Measurements from ENCODE around the gene RFX2. TPM values are rescaled to one million over a fixed set of nuclear protein-coding genes. Genes with fewer than 3 reads are reported as not detected.
"Not testable (repeated sequence)": the region's sequence is repeated elsewhere in the genome, so short reads cannot be mapped to it uniquely, and the experiment has no call there.

RFX2 gene
- total RNA-seq, 2 donors from 2014 or later: 20.7 to 21.7 TPM

DNA sequence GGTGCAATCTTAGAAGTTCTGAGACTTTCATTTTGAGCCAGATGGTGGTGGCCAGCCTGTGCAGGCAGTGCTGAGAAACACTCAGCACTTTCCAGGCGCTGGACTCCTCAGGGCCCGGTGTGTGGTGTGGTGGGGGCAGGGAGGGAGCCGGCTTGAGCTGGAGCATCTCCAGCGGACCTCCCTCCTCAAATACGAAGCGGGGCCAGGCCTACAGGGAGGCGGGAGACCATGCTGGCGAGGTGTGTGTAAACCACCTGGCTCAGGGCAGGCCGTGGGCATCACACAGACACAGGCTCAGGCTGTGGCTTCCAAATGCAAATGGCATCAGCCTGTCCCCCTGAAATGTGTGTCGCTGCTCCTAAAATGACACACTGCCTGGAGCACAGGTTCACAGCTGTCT lies 99.1 kb downstream of the RFX2 start:
- intact Hi-C loops (cut with DNase I): no loop called here

DNA sequence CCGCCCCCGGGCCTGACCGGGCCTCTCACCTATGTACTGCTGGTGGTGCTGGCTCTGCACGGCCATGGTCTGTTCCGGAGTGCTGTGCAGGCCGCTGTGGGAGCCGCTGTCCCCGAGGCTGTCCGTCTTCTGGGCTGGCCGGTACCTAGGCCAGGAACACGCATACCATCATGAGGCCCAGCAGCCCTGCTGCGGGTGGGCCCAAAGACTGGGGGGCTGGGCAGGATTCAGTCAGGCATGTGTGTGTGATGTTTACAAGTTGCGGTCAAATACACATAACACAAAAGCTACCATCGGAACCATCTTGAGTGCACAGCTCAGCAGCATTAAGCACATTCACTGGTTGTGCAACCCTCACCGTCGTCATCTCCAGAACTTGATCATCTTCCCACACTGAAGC lies 100.2 kb downstream of the RFX2 start:
- intact Hi-C loops (cut with DNase I): no loop called here
- peak; percentile 50 for DNase-seq (ENCODE audit: low spot score)

More for the DNA sequence above, 99.1 kb downstream of the RFX2 start:
- DNase-seq (ENCODE audit: low spot score): peak; percentile 66

DNA sequence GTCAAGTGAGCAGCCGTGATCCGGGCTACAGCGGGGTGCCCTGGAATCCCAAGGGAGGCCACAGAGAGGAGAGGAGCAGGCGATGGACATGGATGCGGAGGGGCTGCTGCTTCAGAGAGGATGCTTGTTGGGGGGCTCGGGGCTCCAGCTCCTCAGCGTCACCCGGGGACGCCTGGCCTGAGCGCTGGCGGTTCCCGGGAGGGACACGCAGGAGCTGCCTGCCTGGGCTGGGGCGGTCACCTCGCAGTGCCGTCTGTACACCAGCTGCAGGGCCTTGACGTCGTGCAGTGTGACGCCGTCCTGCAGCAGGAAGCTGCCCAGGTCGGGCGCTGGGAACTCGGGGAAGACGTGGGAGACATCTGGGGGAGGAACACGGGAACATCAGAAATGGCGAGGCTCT lies 102.4 kb downstream of the RFX2 start:
- intact Hi-C loops (cut with DNase I): no loop called here
- no peak for DNase-seq (ENCODE audit: low spot score)

DNA sequence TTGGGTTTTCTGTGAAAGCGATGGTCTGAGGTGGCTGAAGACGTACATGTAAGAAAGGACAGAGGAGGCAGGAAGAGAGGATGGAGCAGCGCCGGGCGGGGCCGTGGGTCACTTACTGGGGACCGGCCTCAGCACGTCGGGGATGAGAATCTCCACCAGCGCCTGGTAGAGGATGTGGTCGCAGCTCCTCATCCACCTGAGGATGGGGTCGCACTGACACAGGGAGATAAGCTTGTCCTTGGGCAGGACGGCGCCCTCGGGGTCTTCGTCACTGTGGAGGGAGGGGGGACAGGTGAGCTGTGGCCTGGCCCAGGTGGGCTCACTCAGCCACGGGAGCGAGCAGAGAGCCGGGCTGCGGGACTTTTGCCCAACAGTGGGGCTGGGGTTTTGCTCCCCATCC lies 103.4 kb downstream of the RFX2 start:
- DNase-seq (ENCODE audit: low spot score): no peak

DNA sequence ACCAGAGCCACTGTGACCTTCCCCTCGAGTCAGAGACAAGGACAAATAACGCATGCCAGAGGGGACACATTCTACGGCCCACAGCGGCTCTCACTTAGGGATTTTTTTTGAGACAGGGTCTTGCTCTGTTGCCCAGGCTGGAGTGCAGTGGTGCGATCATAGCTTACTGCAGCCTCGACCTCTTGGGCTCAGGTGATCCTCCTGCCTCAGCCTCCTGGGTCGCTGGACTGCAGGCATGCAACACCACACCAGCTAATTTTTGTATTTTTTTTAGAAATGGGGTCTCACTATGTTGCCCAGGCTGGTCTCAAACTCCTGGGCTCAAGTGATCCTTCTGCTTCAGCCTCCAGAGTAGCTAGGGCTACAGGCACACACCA lies 104.2 kb downstream of the RFX2 start:
- intact Hi-C loops (cut with DNase I); DNase-seq (ENCODE audit: low spot score): not testable (repeated sequence)

More for the DNA sequence above, 103.4 kb downstream of the RFX2 start:
- intact Hi-C loops (cut with DNase I): no loop called here

DNA sequence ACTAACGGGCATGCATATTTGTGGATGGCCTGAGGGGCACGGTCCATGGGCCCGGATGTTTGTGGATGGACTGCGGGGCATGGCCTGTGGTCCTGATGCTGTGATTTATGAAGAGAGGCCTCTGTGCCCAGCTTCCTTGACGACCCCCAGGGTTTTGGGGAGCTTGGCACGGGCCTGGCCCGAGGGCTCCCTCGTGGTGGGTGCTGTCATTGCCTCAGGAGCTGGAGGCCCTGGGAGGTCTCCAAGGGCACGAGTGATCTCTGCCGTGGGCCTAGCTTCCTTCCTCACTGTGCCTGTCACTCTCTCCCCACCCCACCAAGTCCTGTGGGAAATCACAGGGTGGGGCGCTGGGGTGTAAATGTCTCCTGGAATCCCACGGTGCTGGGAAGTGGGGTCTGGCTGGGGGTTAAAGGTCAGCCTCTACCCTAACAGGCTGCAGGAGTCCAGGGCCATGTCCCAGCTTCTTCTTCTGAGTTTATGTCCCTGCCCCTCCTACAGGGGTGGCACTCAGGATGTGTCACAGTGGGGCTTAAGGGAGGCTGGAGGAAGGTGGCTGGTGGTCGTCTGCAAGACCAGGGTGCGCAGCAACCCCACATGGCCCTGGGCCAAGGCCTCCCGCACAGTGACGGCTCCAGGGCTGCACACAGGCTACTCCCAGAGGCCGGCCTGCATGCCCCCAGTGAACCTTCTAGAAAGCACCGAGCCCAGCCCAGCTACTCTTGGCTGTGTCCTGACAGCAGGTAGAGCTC lies 104.8 kb downstream of the RFX2 start:
- no peak for DNase-seq (ENCODE audit: low spot score)
- intact Hi-C loops (cut with DNase I): no loop called here

DNA sequence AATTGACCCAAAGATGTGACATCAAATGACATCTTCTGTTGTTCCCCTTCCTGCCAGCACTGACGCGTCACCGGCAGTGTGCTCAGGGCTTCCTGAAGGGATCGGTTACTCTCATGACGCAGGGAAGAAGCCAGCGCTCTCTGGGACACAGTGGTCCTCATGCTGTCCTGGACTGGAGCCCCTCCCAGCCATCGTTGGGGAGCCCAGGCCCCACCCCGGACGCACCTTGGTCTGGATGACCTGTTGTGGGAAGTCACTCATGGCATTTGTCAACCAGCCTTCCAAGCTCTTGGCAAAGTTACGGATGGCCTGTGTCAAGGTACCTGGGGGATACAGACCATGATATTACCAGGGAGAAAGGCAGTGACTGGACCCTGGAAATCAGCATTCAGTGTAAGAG lies 106.3 kb downstream of the RFX2 start:
- intact Hi-C loops (cut with DNase I): no loop called here
- DNase-seq (ENCODE audit: low spot score): no peak

DNA sequence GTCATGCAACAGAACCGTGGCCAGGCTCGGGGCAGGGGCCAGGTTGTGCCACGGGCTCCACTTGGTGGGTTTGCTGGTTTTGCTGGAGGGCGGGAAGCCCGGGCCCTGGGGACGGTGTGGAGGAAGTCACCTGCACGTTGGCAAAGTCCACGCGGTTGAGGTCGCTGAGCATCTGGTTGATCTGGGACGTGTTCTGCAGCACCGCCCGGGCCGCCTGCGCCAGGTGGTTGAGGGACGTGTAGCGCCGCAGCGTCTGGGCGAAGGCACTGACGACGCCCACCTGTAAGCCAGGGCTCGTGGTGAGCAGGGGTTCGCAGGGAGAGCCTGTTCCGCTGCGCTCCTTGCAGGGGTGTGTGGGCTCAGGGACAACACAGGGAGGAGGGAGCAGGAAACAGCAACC lies 107.7 kb downstream of the RFX2 start:
- DNase-seq (ENCODE audit: low spot score): no peak
- intact Hi-C loops (cut with DNase I): no loop called here

DNA sequence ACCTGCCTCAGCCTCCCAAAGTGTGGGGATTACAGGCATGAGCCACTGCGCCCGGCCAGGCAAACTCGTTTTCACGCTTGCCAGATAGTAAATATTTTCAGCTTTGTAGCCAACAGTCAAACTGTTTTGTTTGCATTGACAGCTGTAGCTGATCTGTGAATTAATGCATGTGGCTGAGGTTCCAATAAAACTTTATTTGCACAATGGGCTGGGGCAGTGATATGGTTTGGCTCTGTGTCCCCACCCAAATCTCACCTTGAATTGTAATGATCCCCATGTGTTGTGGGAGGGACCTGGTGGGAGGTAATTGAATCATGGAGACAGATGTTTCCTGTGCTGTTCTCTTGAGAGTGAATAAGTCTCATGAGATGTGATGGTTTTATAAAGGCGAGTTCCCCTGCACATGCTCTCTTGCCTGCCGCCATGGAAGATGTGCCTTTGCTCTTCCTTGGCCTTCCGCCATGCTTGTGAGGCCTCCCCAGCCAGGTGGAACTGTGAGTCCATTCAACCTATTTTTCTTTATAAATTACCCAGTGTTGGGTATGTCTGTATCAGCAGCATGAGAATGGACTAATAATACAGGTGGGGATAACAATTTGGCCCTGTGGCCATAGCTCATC lies 110.0 kb downstream of the RFX2 start:
- intact Hi-C loops (cut with DNase I): no loop called here
- DNase-seq (ENCODE audit: low spot score): no peak

DNA sequence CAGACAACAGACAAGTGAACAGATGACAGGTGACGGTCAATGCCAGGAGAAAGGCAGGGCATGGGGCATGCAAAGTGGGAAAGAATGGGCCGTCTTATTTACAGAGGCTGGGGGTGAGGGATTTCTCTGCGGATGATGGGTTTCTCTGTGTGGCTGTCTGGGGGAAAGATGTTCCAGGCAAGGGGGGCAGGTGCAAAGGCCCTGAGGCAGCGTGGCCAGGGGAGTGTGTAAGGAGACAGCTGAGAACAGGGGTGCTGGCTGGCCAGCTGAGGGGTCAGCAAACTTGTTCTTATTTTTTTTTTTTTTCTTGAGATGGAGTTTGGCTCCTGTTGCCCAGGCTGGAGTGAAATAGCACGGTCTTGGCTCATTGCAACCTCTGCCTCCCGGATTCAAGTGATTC lies 110.6 kb downstream of the RFX2 start:
- no peak for DNase-seq (ENCODE audit: low spot score)
- intact Hi-C loops (cut with DNase I): no loop called here

DNA sequence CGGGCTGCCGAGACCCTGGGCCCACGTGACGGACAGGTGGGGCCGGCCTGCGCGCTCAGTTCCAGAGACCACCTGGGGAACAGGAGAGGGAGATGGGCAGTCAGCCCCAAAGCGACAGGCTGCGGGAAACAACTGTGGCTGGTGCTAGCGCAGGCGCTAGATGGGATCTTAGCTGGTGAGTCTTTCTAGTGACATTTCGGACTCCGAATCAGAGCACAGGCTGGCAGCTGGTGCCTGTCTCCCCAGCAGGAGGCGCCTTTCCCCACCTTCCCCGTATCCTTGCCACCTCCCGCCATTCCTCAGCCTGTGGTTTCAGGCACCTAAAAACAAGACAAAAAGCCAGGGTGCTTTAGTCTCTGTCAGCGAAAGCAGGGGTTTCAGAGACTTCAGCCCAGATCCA lies 112.9 kb downstream of the RFX2 start:
- no peak for DNase-seq (ENCODE audit: low spot score)
- intact Hi-C loops (cut with DNase I): no loop called here

DNA sequence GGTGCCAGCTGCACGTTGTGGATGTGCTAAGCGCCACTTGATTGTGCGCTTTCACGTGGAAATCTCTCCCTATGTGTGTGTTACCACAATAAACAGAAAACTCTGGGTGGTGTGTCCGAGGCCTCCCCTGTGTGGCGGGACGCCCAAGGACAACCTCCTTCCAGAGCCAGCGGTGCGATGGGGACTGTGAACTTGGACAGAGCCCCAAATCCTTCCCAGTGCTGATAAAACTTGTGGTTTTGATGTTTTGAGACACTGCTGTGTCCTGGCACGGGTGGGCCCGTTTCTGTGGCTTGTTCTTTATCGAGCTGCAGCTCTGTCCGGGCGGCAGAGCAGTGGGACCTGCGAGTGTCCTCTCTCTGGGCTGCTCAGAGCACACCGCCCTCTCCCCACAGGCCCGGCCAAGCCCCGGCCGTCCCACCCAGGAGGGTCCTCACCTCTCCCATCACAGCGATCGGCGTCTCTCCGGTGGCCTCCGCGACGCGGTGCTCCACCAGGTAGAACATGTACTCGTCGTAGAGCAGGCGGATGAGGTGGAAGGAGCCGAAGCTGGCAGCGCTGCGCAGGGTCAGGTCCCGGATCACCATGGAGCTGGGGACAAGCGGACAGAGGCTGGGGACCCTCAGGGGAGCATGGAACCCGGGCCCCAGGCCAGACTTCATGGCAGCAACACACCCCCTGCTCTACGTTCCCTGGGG lies 113.5 kb downstream of the RFX2 start:
- intact Hi-C loops (cut with DNase I): no loop called here
- no peak for DNase-seq (ENCODE audit: low spot score)

DNA sequence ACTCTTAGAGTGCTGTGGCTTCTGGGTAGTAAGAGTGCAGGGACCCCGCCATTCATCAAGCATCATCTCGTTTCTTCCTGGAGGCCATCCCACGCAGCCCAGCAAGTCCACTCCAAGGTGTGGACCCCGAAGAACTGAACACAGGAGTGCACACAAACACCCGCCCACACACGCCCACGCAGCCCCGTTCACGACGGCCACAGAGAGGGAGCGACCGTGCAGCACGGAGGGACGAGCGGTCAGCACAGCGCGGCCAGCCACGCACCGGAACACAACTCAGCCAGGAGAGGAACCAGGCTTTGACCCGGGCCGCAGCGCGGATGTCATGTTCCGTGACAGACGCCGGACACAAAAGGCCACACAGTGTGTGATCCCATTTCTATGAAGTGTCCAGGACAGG lies 114.2 kb downstream of the RFX2 start:
- intact Hi-C loops (cut with DNase I): no loop called here
- no peak for DNase-seq (ENCODE audit: low spot score)

DNA sequence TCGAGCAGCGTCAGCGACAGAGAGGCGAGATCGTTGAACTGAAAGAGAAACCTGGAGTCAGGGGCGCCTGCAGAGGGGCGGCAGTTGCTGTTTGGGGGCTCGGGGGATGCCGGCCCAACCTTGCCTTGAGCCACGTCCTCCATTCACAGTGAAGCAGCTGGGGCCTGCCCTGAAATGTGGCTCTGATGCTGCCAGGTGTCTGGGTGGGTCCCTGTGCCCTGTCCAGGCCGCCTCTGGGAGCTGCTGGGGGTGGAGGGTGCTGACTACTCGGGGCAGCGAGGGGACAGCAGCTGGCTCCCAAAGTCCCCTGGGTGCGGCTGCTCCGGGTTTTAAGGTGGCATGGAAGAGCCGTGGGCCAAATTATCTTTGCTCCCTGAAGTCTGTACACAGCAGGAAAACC lies 114.7 kb downstream of the RFX2 start:
- DNase-seq (ENCODE audit: low spot score): no peak
- intact Hi-C loops (cut with DNase I): no loop called here

DNA sequence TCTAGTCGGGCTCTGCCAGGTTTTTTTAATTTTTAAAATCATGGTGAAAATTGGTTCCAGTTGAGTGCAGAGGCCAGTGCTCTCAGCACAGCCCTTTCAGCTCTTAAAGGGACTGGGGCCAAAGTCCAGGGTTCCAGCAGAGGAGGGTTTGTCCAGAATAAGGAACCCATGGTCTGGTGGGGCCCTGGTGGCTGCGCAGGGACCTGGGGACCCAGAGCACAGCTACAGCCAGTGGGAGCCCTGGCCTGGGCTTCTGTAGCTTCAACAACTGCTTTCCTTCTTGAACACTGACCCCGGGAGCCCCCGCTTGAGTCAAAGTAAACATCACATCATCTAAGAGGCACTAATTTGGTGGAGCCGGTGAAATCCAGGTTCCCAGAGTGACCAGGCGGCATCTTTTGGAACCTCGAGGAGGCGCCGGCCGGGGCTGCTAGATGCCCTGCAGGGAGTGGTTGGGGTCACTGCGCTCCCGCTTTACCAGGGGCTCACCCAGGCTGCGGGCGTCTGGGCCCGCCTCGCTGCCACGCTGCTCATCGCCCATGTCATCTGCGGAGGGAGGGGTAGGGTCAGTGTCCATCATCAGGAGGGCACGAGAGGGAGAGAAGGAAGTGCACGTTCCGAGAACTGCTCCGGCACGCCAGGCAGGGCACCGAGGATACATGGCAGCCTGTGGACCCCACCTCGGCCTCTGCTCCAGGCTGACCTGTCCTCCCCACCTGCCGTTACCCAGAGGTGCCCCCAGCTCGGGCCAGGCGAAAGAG lies 115.7 kb downstream of the RFX2 start:
- intact Hi-C loops (cut with DNase I): no loop called here
- no peak for DNase-seq (ENCODE audit: low spot score)

DNA sequence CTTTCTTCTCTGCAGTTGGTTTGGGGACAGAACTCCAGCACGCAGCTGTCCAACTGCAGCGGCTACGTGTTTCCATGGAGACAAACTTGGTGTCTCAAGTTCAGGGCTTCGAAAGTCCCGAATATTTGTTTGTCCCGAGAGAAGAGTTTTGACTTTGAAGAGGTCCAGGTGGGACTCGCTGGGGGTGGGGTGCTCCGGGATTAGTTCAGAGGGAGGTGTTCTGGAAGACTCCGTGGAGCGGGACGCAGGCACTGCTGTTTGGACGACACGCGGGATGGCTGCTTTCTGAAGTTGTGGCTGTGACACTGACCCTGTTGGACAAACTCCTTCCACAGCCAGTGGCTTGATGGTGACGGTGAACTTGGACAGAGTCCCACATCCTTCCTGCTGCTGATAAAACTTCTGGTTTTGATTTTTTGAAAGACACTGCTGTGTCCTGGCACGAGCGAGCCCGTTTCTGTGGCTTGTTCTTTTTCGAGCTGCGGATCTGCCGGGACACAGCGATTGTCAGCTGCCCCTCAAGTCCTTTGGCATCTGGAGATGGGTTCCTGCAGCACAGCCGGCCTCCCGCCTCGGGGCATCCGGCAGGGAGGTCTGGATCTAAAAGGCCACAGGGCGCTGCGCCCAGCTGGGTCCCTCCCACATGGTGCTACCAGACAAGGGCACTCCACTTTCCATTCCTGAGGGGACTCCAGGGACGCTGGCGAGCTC lies 116.5 kb downstream of the RFX2 start:
- no peak for DNase-seq (ENCODE audit: low spot score)
- intact Hi-C loops (cut with DNase I): no loop called here

DNA sequence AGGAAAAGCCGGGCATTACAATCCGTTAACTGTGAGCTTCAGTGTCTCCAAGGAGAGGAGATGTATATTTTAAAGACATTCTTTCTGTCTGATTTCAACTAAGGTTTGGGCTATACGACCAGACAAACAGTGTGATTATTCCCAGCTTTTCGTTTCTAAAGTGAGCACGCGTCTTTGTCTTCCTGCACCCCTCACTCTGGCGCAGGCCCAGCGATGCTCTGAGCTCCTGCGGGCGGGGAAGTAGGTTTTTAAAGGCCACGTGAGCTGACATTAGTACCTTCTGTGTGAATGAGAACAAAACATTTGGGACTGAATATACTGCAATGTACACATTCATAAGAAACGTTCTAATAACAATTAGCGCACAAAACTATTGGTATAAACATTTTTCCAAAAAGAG lies 117.1 kb downstream of the RFX2 start:
- DNase-seq (ENCODE audit: low spot score): no peak
- intact Hi-C loops (cut with DNase I): no loop called here

DNA sequence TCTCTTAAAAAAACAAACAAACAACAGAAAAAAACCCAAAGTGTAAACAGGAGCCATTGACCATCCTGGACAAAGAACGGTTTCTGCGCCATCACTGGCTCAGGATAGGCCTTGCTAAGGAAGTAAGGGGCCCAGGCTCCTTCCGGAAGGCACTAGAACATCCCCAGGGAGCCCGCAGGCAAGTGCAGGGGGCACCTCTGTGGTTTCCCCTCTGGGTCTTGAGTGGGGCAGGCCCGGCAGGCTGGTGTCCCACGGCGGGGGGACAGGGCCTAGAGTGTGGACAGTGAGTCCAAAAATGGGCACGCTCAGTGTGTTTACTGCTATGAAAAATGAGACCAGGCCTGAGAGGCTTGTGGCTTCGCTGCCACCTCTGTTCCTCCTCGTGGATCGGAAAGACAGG lies 117.5 kb downstream of the RFX2 start:
- intact Hi-C loops (cut with DNase I): no loop called here
- DNase-seq (ENCODE audit: low spot score): no peak

DNA sequence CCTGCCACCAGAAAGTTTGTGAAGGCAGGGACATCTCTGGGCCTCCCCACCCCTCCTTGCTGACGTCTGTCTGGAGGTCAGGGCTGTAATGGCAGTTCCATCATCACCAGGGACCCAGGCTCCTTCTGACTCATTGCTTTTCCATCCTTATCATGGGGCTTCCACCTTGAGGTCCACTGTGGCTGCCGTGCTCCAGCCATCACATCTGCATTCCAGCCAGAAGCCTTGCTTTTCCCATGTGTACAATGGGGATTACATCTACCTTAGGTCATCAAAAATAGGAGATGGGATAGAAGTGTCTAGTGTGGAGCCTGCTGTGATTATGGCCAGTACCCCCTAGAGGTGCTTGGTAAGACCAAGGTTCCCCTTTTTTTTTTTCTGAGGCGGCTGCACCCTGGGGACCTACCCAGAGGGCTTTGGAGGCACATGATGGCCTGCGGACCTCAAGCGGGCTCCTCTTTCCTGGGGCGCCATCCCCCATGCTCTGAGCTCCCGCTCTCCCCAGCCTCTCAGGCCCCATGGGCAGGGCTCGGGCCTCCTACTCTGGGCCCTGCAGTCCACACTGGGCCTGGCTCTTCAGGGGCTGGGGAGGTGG lies 119.0 kb downstream of the RFX2 start:
- intact Hi-C loops (cut with DNase I): no loop called here
- DNase-seq (ENCODE audit: low spot score): no peak
